AG04449 (cell line): Measurements from ENCODE around the gene CYP3A7.
"Not testable (repeated sequence)": the region's sequence is repeated elsewhere in the genome, so short reads cannot be mapped to it uniquely, and the experiment has no call there.

Experiments used
- CTCF ChIA-PET: fragments of 350-600 bp; formaldehyde crosslinking; extraction: SDS; loops from one replicate; lab custom pipeline; 2021; ENCODE audit warnings: antibody characterized with exemption; lab: Yijun Ruan, JAX
- POLR2A ChIA-PET: fragments of 400-600, 350-600 bp; formaldehyde crosslinking; extraction: SDS; loops from one replicate; lab custom pipeline; 2020; ENCODE audit warnings: antibody characterized with exemption, inconsistent platforms; lab: Yijun Ruan, JAX
- DNase-seq: peaks from one replicate; pipeline ENCODE4 v3.0.0-alpha.2; 2010; ENCODE audit warnings: low read depth, low spot score
- H3K4me3 ChIP-seq: 2 replicates; pipeline ENCODE4 v1.5.1; 2011; ENCODE audit warnings: low read depth, mild to moderate bottlenecking, control low read depth, low read length
- CTCF ChIP-seq: IDR thresholded peaks from one replicate; pipeline ENCODE4 v1.5.1; 2011; ENCODE audit warnings: mild to moderate bottlenecking, moderate library complexity, low read length, control low read depth, inconsistent platforms; ENCODE audit not compliant: insufficient read depth; ENCODE audit errors: missing control alignments

CYP3A7 gene

GRCh38 chr7:99734987-99735386, at the start of gene CYP3A7:
CYP3A7 (minus strand) TSS chr7:99735196; CDS start chr7:99735093, 103 bp downstream.
- ChIA-PET CTCF (no interaction called here), POLR2A (no interaction called here)
- DNase-seq: no peak

GRCh38 chr7:99784007-99784406, 49.0 kb upstream of the CYP3A7 start, which contains the start of gene CYP3A4:
CYP3A4 (minus strand) TSS chr7:99784184; CDS start chr7:99784081, 103 bp downstream.
- no peak for TF ChIP-seq CTCF
- POLR2A ChIA-PET: no interaction called here

More at GRCh38 chr7:99734987-99735386, at the start of gene CYP3A7:
- H3K4me3 ChIP-seq: no peak within 1 kb of the TSS
- TF ChIP-seq CTCF: no peak

GRCh38 chr7:99782012-99782953, 47.3 kb upstream of the CYP3A7 start:
- DNase-seq: no peak
- H3K4me3 ChIP-seq: no peak overlapping the region
- CTCF ChIA-PET: no interaction called here
- no peak for TF ChIP-seq CTCF
- POLR2A ChIA-PET: no interaction called here

More at GRCh38 chr7:99784007-99784406, 49.0 kb upstream of the CYP3A7 start, which contains the start of gene CYP3A4:
- no peak for DNase-seq
- H3K4me3 ChIP-seq: no peak within 1 kb of the TSS
- CTCF ChIA-PET: interaction anchor here (1.3 kb wide), 1 partner anchor 12 kb away, joined by 4 read pairs; no protein-coding TSS in a partner anchor

- ChIA-PET CTCF (no interaction called here), POLR2A (no interaction called here)
- H3K4me3 ChIP-seq: no peak overlapping the region
- no peak for TF ChIP-seq CTCF
- no peak for DNase-seq
These were observed 45.6 kb upstream of the CYP3A7 start for GRCh38 chr7:99780588-99780987.

GRCh38 chr7:99779949-99780348, 45.0 kb upstream of the CYP3A7 start:
- CTCF ChIA-PET: no interaction called here
- H3K4me3 ChIP-seq: no peak overlapping the region
- TF ChIP-seq CTCF: no peak
- no peak for DNase-seq
- POLR2A ChIA-PET: no interaction called here

- no peak overlapping the region for H3K4me3 ChIP-seq
- ChIA-PET CTCF (no interaction called here), POLR2A (no interaction called here)
- DNase-seq: no peak
- no peak for TF ChIP-seq CTCF
These were observed 43.9 kb upstream of the CYP3A7 start for GRCh38 chr7:99778880-99779279.

GRCh38 chr7:99773395-99773794, 38.4 kb upstream of the CYP3A7 start:
- DNase-seq, POLR2A ChIA-PET, H3K4me3 ChIP-seq: not testable (repeated sequence)
- CTCF ChIA-PET: interaction anchor here (1.6 kb wide), 1 partner anchor 11 kb away, joined by 4 read pairs; no protein-coding TSS in a partner anchor
